ENCODE measurements around the gene PTPN21.

- TF ChIP-seq, protein P1, sequence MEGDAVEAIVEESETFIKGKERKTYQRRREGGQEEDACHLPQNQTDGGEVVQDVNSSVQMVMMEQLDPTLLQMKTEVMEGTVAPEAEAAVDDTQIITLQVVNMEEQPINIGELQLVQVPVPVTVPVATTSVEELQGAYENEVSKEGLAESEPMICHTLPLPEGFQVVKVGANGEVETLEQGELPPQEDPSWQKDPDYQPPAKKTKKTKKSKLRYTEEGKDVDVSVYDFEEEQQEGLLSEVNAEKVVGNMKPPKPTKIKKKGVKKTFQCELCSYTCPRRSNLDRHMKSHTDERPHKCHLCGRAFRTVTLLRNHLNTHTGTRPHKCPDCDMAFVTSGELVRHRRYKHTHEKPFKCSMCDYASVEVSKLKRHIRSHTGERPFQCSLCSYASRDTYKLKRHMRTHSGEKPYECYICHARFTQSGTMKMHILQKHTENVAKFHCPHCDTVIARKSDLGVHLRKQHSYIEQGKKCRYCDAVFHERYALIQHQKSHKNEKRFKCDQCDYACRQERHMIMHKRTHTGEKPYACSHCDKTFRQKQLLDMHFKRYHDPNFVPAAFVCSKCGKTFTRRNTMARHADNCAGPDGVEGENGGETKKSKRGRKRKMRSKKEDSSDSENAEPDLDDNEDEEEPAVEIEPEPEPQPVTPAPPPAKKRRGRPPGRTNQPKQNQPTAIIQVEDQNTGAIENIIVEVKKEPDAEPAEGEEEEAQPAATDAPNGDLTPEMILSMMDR (IDR thresholded peaks at IDR 0.05), result no peak
- TF ChIP-seq EZH2 (IDR thresholded peaks at IDR 0.05), result no peak
These were observed 54.2 kb downstream of the PTPN21 start for GRCh38 chr14:88500611-88501010.

Measured in neural progenitor cell (in vitro differentiated cells).